RWPE2 (cell line): ENCODE data around the gene PXYLP1.

ENCODE experiments used
- ATAC-seq: fragments of 200-7000 bp; cut with Tn5 transposase; 3 replicates; pipeline ENCODE4 v1.9.1; 2021; ENCODE audit warnings: low read depth
- DNase-seq: peaks from one replicate; pipeline ENCODE4 v3.0.0-alpha.2; 2020; ENCODE audit warnings: low spot score
- H3K27ac ChIP-seq: fragments of 450-650 bp; 2 replicates; pipeline ENCODE4 v1.5.1; 2017; ENCODE audit warnings: mild to moderate bottlenecking; ENCODE audit not compliant: poor library complexity, severe bottlenecking
- H3K27me3 ChIP-seq: fragments of 250-450 bp; sonication (Bioruptor Pico); 2 replicates; pipeline ENCODE4 v1.5.1; 2021; ENCODE audit warnings: mild to moderate bottlenecking, moderate library complexity; ENCODE audit not compliant: insufficient read depth, poor library complexity, severe bottlenecking
- H3K36me3 ChIP-seq: fragments of 250-450 bp; sonication (Bioruptor Pico); 2 replicates; pipeline ENCODE4 v1.5.1; 2020; ENCODE audit warnings: low read depth, mild to moderate bottlenecking, moderate library complexity
- H3K4me1 ChIP-seq: fragments of 250-450 bp; sonication (Bioruptor Pico); 2 replicates; pipeline ENCODE4 v1.5.1; 2021; ENCODE audit warnings: mild to moderate bottlenecking, moderate library complexity; ENCODE audit not compliant: insufficient read depth, poor library complexity, severe bottlenecking
- H3K4me3 ChIP-seq: fragments of 250-450 bp; sonication (Bioruptor Pico); 2 replicates; pipeline ENCODE4 v1.5.1; 2021; ENCODE audit warnings: mild to moderate bottlenecking, moderate library complexity; ENCODE audit not compliant: severe bottlenecking
- H3K9me3 ChIP-seq: fragments of 250-450 bp; sonication (Bioruptor Pico); 2 replicates; pipeline ENCODE4 v1.5.1; 2021; ENCODE audit warnings: mild to moderate bottlenecking, moderate library complexity; ENCODE audit not compliant: severe bottlenecking
- CTCF ChIP-seq: fragments of 450-650 bp; IDR thresholded peaks from one replicate; pipeline ENCODE4 v1.5.1; 2017; ENCODE audit warnings: mild to moderate bottlenecking, moderate library complexity; ENCODE audit not compliant: poor library complexity, severe bottlenecking

Gene PXYLP1

GRCh38 chr3:141256820-141257219 lies 25.2 kb downstream of the PXYLP1 start:
- Histone ChIP-seq H3K36me3 (no peaks in the 10 kb centered on the region), H3K4me1 (no peaks in the 10 kb centered on the region), H3K27me3 (no peaks in the 10 kb centered on the region), H3K9me3 (no peaks in the 10 kb centered on the region), H3K27ac (no peak overlapping the region), H3K4me3 (no peak overlapping the region)
- TF ChIP-seq CTCF = no peak
- ATAC-seq (no peak), DNase-seq (no peak)

DNA sequence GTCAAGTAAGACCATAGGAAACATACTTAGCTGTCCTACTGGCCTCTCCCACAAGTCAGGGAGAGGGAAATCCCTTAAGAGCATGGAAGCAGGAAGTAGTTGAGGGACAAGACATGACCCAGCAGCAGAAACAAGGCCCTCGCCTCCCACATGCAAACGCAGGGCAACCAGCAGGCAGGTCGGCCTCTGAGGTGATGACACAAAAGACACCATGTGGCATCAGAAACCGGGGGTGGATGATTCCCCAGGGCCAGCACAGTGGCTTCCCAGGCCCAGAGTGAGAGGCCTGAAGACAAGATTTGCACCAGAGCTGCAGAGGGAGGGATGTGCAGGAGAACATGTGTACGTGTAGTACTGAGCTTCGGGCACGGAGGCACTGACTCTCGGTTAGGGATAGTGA lies 26.3 kb downstream of the PXYLP1 start:
- TF ChIP-seq CTCF = no peak
- Histone ChIP-seq H3K4me3 (no peak overlapping the region), H3K27ac (no peak overlapping the region), H3K36me3 (no peaks in the 10 kb centered on the region; the same call in 1 of the 2 replicates), H3K9me3 (no peaks in the 10 kb centered on the region), H3K4me1 (no peaks in the 10 kb centered on the region), H3K27me3 (no peaks in the 10 kb centered on the region)
- DNase-seq = no peak
- no peak for ATAC-seq

DNA sequence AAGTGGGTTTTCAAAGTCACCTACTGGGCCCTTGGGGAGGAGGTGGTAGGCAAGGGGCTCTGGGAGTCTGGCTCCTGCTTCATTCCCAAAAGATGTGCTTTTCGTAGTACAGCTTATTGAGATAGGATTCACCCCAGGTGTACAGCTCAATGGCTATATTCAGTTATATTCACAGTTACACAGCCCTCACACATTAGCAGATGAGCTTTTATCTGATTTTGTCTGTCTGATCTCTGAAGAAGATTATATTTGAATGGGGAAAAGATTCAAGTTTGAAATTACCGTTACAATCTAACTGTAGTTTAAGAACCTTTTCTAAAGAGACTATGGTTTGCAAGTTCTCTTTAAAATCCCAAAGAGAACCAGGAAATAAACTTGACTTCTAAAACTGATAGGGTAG lies 27.3 kb downstream of the PXYLP1 start:
- ATAC-seq = no peak
- no peak for TF ChIP-seq CTCF
- Histone ChIP-seq H3K27me3 (no peaks in the 10 kb centered on the region), H3K9me3 (no peaks in the 10 kb centered on the region), H3K4me1 (no peaks in the 10 kb centered on the region), H3K27ac (no peak overlapping the region), H3K36me3 (no peaks in the 10 kb centered on the region; the same call in 1 of the 2 replicates), H3K4me3 (no peak overlapping the region)
- DNase-seq = no peak

GRCh38 chr3:141259821-141260629 lies 28.4 kb downstream of the PXYLP1 start:
- ATAC-seq (no peak), DNase-seq (no peak)

More at GRCh38 chr3:141259821-141260629, 28.4 kb downstream of the PXYLP1 start:
- no peak overlapping the region for H3K4me3 ChIP-seq
- no peak for TF ChIP-seq CTCF
- no peak overlapping the region for H3K27ac ChIP-seq
- H3K4me1 ChIP-seq = no peaks in the 10 kb centered on the region
- H3K36me3 ChIP-seq = no peaks in the 10 kb centered on the region; the same call in 1 of the 2 replicates
- no peaks in the 10 kb centered on the region for H3K9me3 ChIP-seq
- H3K27me3 ChIP-seq = no peaks in the 10 kb centered on the region
